Body of pancreas (tissue), 4 donors: Measurements from ENCODE around the gene ATOSA. TPM values are rescaled to one million over a fixed set of nuclear protein-coding genes. Genes with fewer than 3 reads are reported as not detected.
A peak's percentile ranks its signal among the peaks of the same experiment; 100 is the strongest.

Experiments used
- ATAC-seq: fragments of 150-250 bp; one replicate; pipeline ENCODE4 v1.9.1; 2016
- DNase-seq, 4 donors: peaks; one replicate each; pipeline ENCODE4 v3.0.0-alpha.2; 2019
- H3K27ac ChIP-seq, 4 donors: fragments of 200-600 bp; sonication (generic); 1 replicate in 3 of 4; 2 replicates in 1 of 4; pipeline versions ENCODE4 v1.5.1 to v1.6.1; 2016 to 2019; ENCODE audit warnings: mild to moderate bottlenecking in 1 of 4, mixed read lengths in 1 of 4, moderate library complexity in 1 of 4
- H3K27me3 ChIP-seq, 2 donors: fragments of 200-600 bp; sonication (generic); one replicate each; pipeline ENCODE4 v1.6.0; 2016; ENCODE audit warnings: mild to moderate bottlenecking in 1 of 2
- H3K36me3 ChIP-seq, 2 donors: fragments of 200-600 bp; sonication (generic); replicated peaks in 1 of 2; 2 replicates each; pipeline ENCODE4 v1.5.1; 2016; ENCODE audit warnings: low read depth in 2 of 2; ENCODE audit not compliant: insufficient read depth in 1 of 2
- H3K4me1 ChIP-seq: fragments of 200-600 bp; sonication (generic); one replicate; pipeline ENCODE4 v1.6.0; 2016
- H3K4me3 ChIP-seq, 2 donors: fragments of 200-600 bp; sonication (generic); 1 replicate in 1 of 2; 2 replicates in 1 of 2; pipeline ENCODE4 v1.5.1; 2016 to 2019
- H3K9me3 ChIP-seq, 3 donors: fragments of 200-600 bp; sonication (generic); 1 replicate in 2 of 3; 2 replicates in 1 of 3; pipeline ENCODE4 v1.5.1; 2016
- POLR2A ChIP-seq, 3 donors: fragments of 450-650 bp; IDR thresholded peaks; one replicate each; pipeline ENCODE4 v1.6.1; 2016; ENCODE audit warnings: antibody characterized with exemption in 3 of 3, mild to moderate bottlenecking in 2 of 3
- WGBS, 2 donors: methylation state at CpG; one replicate each; pipeline ENCODE4 v1.1.5; 2017; 5-methylcytosine and 5-hydroxymethylcytosine counted together
- intact Hi-C: fragments of 100-400 bp; cut with DNase I; formaldehyde crosslinking; loops from one replicate; pipeline ENCODE4 v1.15.1; 2023
- total RNA-seq, 2 donors: library from RNA; depleted of rRNA; stranded (reverse); fragments of >200 nt; gene quantifications; one replicate each; pipeline ENCODE4 v1.1.0, GENCODE V29; 2016
- TF ChIP-seq, protein P1 (sequence below), 7 experiments: fragments of 450-650 bp in 4 of 7; fragments of 200-600 bp in 3 of 7; sonication (generic) in 3 of 7; IDR thresholded peaks; one replicate each; pipeline ENCODE4 v1.5.1; 2016 to 2019; ENCODE audit warnings: antibody characterized with exemption in 7 of 7

ATOSA gene
- total RNA-seq, 2 donors from 2014 or later: 37.2 to 63.6 TPM

DNA sequence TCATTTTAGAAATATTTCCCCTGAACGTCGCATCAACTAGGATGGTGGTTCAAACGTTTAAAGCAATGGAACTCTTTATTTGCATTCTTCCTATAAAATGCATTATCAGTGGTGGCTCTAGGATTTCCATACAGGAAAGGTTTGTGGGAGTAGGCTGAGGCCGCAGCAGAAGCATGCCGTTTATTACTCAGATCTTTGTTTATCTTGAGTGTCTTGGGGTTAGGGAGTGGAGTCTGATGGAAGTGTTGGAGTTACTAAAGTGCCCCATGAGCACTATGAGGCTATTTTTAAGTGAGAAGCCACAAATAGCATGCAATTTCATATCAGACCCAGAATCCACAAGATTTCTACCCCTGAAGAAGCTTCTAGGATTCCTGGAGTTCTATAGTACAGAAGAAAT is 26.2 kb downstream of the ATOSA start:
- peak overlapping the region in 2 of 4 donors; percentile 20 to 46 for H3K27ac ChIP-seq
- intact Hi-C loops: no loop called here
- WGBS, 2 donors: 44 to 59% methylated on average over 5 of the region's 5 CpGs

DNA sequence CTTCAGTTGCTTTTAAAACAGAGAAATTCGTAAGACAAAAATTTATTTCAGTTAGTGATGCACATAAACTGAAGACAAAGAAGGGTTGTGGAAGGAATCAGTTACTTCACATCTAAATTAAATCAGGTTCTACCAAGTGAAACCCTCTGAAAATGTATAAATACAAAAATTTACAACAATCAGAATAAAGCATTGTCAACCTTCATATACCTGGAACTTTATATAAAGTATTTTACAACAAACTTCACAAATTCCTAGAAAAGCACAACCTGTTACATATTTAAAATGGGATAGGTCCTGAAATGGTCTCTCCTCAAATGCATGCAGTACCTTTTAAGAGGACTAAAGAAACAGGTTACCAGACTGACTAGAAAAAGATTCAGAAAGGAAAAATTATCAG is 26.9 kb downstream of the ATOSA start:
- H3K27ac ChIP-seq: peak overlapping the region in 2 of 4 donors; percentile 41 to 46
- no peak for TF ChIP-seq POLR2A (IDR thresholded peaks at IDR 0.05)
- TF ChIP-seq, protein P1, sequence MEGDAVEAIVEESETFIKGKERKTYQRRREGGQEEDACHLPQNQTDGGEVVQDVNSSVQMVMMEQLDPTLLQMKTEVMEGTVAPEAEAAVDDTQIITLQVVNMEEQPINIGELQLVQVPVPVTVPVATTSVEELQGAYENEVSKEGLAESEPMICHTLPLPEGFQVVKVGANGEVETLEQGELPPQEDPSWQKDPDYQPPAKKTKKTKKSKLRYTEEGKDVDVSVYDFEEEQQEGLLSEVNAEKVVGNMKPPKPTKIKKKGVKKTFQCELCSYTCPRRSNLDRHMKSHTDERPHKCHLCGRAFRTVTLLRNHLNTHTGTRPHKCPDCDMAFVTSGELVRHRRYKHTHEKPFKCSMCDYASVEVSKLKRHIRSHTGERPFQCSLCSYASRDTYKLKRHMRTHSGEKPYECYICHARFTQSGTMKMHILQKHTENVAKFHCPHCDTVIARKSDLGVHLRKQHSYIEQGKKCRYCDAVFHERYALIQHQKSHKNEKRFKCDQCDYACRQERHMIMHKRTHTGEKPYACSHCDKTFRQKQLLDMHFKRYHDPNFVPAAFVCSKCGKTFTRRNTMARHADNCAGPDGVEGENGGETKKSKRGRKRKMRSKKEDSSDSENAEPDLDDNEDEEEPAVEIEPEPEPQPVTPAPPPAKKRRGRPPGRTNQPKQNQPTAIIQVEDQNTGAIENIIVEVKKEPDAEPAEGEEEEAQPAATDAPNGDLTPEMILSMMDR (IDR thresholded peaks at IDR 0.05): no peak
- WGBS, 2 donors: 43% methylated on average over 1 of the region's 1 CpG
- H3K9me3 ChIP-seq: no peaks in the 10 kb centered on the region
- H3K27me3 ChIP-seq: no peaks in the 10 kb centered on the region
- no peak for DNase-seq
- intact Hi-C loops: no loop called here
- no peak for ATAC-seq
- no peak overlapping the region for H3K4me3 ChIP-seq
- H3K4me1 ChIP-seq: peaks cover 49% of the 10 kb centered on the region
- H3K36me3 ChIP-seq: peaks cover 3 to 6% of the 10 kb centered on the region in 2 donors

More for the DNA sequence above, 26.2 kb downstream of the ATOSA start:
- H3K27me3 ChIP-seq: no peaks in the 10 kb centered on the region
- ATAC-seq (no peak), DNase-seq (no peak)
- H3K9me3 ChIP-seq: no peaks in the 10 kb centered on the region
- TF ChIP-seq, protein P1 (IDR thresholded peaks at IDR 0.05): no peak
- TF ChIP-seq POLR2A (IDR thresholded peaks at IDR 0.05): no peak
- H3K36me3 ChIP-seq: peaks cover 3 to 6% of the 10 kb centered on the region in 2 donors
- peaks cover 56% of the 10 kb centered on the region for H3K4me1 ChIP-seq
- no peak overlapping the region for H3K4me3 ChIP-seq

DNA sequence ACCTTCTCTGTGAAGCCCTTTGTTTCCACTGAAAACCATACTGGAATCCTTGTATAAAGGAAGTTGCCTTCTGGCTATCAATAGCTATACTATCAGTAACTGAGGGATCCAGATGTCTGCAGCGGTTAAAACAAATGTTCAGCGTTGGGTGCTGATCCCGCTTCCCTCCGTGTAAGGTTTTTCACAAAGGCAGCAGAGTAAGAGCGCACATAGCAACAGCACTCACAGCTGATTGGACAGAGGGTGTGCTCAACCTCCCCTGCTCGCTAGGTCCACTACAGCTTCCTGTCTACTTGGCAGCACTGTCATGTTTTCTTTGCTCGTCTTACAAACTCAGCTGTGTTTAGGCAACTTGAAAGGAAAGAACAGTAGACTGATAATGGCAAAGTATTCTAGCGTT is 27.3 kb downstream of the ATOSA start:
- no peaks in the 10 kb centered on the region for H3K9me3 ChIP-seq
- no peak overlapping the region for H3K4me3 ChIP-seq
- DNase-seq (peak; percentile 33 to 72 (median 62)), ATAC-seq (peak; percentile 90)
- peak overlapping the region in 2 of 4 donors; percentile 41 to 46 for H3K27ac ChIP-seq
- intact Hi-C loops: no loop called here
- peaks cover 3 to 6% of the 10 kb centered on the region in 2 donors for H3K36me3 ChIP-seq
- H3K4me1 ChIP-seq: peaks cover 45% of the 10 kb centered on the region
- TF ChIP-seq, protein P1 (IDR thresholded peaks at IDR 0.05): no peak
- TF ChIP-seq POLR2A (IDR thresholded peaks at IDR 0.05): no peak
- H3K27me3 ChIP-seq: no peaks in the 10 kb centered on the region
- WGBS, 2 donors: 8 to 13% methylated on average over 8 of the region's 8 CpGs

DNA sequence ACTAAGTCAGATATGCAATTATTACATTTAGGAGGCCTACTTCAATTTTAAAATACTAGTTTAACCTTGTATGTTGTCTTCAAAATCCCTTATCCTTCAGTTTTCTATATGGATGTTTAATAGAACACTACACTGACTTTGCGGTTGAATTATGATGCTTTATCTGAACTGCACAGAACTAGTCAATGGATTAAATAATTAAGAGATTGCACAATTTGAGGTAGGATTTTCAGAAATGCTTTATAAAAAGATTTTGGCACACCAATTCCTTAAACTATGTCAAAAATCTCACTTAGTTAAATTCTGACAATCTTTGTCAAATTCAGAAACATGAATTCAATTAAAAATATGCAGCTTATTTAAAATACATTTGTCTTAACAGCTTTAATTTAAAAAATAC is 28.1 kb downstream of the ATOSA start:
- Histone ChIP-seq H3K27ac (peak overlapping the region in 2 of 4 donors; percentile 41 to 46), H3K4me3 (no peak overlapping the region), H3K9me3 (no peaks in the 10 kb centered on the region), H3K36me3 (peaks cover 3 to 6% of the 10 kb centered on the region in 2 donors), H3K27me3 (no peaks in the 10 kb centered on the region), H3K4me1 (peaks cover 39% of the 10 kb centered on the region)
- 54 to 62% methylated on average over 1 of the region's 1 CpG for WGBS, 2 donors
- no peak for DNase-seq
- TF ChIP-seq, protein P1 (IDR thresholded peaks at IDR 0.05): no peak
- no peak for TF ChIP-seq POLR2A (IDR thresholded peaks at IDR 0.05)
- ATAC-seq: no peak
- intact Hi-C loops: no loop called here

DNA sequence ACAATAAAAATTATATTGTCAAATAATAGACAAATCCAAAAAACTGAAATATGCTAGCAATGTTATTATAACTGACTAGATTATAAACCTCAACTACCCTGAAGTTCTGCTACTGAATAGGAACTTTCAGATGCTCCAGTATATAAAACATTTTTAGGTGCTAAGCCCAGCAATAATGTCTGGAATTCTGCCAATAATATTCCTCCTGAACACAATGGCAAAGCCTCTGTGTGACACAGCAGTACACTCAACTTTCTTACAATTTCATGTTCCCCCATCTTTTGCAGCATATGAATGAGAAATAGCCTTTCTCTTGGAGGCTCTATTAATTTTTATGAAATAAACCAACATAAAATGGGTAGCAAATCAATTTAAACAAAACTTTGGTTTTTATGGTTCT is 29.5 kb downstream of the ATOSA start:
- Histone ChIP-seq H3K4me3 (no peak overlapping the region), H3K27ac (no peak overlapping the region), H3K36me3 (peaks cover 0 to 3% of the 10 kb centered on the region in 2 donors), H3K9me3 (no peaks in the 10 kb centered on the region), H3K27me3 (no peaks in the 10 kb centered on the region), H3K4me1 (peaks cover 29% of the 10 kb centered on the region)
- DNase-seq: no peak
- TF ChIP-seq, protein P1 (IDR thresholded peaks at IDR 0.05): no peak
- TF ChIP-seq POLR2A (IDR thresholded peaks at IDR 0.05): no peak
- no peak for ATAC-seq
- intact Hi-C loops: no loop called here
